Measurements from ENCODE around the gene NEK5.
A peak's percentile ranks its signal among the peaks of the same experiment; 100 is the strongest.

Gene NEK5

DNA sequence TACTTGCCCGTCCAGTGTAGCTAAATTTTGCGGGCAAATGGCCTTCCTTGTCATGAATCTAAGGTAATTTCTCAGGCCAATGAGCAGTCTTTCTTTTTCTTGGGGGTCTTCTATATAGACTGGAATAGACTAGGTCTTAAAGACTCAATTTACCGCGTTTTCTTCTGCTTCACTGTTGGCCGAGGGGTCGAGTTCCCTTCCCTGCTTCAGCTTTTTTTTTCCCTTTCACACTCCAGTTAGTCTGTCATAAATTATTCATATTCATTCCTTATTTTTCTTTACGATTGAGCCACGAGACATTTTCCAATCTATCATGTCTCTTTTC lies 116.4 kb downstream of the NEK5 start:
- DNase-seq (ENCODE audit: low read depth in 2 of 2, low spot score in 1 of 2), result no peak

DNA sequence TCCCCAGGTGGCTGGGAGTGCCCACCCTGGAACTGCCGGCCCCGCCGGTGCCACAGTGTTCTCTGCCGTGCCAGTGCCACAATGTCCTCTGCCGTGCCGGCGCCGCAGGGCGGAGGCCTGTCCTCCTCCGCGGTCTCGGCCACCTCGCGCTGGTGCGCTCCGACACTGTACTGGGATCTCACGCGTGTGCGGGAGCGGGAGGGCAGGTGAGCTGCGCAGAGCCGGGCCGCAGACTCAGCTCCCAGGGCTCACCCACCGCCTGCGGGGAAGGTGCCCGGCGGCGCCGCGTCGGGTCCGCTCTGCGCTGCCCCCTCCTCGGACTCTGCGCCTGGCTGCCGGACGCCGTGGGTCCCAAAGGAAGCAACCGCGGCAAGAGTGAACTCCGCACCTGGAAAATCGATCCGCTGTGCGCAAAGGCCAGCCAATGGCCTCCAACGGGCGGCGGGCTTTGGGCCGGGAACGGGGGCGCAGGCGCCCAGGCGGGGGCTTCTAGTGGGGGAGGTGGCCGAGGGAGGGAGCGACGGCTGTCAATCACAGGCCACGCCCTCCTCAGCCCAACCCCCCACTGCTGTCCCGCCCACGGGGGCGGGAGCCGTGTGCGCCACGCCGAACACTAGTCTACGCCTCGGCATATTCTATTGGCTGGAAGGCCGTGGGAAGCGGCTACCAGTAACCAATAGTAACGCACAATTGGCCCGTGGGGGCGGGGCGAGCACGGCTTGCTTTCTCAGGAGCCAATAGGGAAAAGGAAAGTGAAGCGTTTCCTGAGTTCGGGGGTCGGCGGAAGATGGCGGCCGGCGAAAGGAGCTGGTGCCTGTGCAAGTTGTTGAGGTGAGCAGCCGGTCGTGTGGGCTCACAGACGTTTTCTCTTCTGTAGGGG lies 117.0 kb downstream of the NEK5 start, which contains the start of gene ALG11:
Gene ALG11, plus strand, starts transcription at position 767 of the 880 bp plus-strand sequence. Its CDS starts 21 bp downstream, at position 788.
- peak; percentile 99 for DNase-seq (ENCODE audit: low read depth in 2 of 2, low spot score in 1 of 2)

DNA sequence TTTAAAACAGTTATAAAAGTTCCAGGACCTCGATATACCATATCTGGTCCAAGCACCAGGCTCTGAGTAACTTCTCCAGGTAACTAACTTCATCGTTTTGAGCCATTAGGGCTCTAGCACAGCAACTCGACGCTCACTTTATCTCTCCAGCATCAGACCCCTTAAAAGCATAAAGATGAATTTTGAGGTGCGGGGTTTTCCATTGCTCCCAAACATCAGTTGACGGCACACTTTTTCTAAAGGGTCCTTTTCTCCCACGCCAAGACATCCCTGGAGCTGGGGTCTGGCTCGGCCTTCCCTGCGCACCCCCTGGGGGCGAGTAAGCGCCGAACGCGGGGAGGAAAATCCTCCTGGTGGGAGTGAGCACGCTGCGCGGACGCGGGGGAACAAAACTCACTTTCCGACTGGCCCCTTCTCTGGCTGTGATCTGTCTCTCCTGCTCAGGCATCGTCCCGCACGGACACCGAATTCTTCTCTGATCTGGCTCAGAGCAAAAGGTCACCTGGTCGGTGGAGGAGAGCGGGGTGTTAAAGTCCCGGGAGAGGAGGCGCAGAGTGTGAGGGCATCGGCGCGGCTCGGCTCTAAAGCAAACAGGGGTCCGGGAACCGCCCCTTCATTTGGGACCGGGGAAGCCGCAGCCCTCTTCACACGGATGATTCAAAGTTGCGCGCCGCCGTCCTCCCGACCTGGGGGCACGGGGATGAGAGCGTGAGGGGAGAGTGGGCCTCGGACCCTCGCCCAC lies 117.8 kb downstream of the NEK5 start, which contains the start of gene ATP7B:
Gene ATP7B, minus strand, starts transcription at position 561 of the 742 bp plus-strand sequence. Its CDS starts 113 bp downstream, at position 448.
- no peak for DNase-seq (ENCODE audit: low read depth in 2 of 2, low spot score in 1 of 2)

DNA sequence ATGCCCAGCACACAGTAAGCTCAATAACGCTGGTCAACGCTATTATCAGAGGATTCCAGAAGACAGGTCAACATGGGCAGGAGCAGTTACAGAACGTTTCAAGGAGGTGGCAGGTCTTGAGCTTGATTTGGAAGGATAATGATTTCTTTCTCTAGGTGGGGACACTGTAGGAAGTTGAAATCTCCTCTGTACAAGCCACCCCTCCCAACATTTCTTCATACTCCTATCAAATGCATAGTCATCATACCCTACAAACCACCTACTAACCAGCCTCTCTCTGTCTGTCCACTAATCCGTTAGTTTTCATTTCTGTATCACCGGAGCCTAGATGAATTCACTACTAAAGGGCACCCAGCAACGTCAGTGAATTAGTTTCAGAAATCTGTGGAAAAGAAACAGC lies 118.9 kb downstream of the NEK5 start:
- DNase-seq (ENCODE audit: low read depth in 2 of 2, low spot score in 1 of 2), result no peak

DNA sequence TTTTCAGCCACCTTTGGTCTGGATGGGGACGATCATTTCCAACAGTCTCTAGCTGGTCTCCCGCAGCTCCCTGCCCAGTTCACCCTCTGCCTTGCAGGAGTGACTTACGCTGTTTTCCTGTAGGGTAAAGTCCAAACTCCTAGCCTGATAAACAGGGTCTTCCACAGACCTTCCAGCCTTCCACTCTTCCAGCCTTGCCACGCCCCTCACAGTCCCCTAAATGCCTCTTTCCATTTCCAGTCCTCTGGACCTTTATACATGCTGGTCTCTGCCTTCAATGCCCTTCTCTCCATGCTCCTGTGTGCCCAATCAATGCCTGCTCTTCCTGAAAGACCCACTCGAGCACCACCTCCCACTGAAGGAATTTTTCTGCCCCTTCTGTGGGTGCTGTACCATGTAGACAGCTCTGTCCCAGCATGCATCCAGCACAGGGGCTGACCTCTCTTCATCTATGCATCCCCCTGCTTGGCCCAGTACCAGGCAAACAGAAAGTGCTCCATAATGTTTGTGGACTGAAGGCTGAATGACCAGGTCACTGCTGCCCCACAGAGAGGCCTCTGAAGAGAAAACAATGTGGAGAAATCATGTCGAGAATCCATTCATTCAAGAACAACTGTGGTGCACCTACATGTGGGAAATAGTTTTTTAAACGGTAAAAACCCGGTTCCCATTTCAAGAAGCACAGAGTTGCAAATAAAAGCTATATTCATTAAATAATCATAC lies 122.2 kb downstream of the NEK5 start:
- DNase-seq (ENCODE audit: low read depth in 2 of 2, low spot score in 1 of 2), result no peak

DNA sequence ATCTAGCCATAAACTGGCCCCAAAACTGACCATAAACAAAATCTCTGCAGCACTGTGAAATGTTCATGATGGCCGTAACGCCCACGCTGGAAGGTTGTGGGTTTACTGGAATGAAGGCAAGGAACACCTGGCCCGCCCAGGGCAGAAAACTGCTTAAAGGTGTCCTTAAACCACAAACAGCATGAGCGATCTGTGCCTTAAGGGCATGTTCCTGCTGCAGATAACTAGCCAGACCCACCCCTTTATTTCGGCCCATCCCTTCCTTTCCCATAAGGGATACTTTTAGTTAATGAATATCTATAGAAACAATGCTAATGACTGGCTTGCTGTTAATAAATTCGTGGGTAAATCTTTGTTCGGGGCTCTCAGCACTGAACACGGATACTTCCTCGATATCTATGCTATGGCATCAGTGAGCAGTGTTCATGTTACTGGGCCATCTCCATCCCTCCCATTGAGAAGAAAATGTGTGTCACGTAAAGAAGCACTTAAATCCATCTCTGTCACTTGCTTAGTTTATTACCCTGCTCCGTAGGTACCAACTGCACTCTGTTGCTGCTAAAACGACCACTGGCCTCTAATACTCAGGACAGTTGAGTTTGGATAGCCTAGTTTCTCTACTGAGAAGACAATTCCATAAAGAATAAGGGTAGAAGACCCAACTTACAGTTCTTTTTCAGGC lies 122.9 kb downstream of the NEK5 start:
- DNase-seq (ENCODE audit: low read depth in 2 of 2, low spot score in 1 of 2), result no peak

DNA sequence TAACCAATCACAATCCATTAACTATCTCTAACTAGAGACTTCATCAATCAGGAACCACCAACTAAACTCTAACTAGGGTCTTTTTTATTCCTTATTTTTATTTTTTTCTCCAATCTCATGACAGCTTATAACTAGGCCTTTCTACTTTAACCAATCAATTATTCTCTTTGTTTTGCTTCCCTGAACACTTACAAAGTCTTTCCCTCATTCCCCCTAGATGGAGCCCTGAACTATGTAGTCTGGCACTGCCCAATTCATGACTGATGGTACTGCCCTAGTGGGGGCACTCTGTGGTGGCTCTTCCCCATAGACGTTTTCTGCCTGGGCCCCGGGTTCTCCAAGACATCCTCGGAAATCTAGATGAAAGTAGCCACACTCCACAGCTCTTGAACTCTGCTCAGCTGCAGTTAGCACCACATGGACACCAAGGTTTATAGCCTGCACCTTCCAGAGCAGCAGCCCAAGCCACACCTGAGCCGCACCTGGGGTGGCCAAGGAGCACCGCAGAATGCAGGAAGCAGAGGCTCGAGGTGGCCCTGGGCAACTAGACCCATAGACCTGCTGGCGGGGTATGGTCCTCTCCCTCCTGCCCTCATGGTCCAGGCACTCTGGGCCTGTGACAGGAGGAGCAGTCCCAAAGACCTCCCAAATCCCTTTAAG lies 124.2 kb downstream of the NEK5 start:
- DNase-seq (ENCODE audit: low read depth in 2 of 2, low spot score in 1 of 2), result no peak

DNA sequence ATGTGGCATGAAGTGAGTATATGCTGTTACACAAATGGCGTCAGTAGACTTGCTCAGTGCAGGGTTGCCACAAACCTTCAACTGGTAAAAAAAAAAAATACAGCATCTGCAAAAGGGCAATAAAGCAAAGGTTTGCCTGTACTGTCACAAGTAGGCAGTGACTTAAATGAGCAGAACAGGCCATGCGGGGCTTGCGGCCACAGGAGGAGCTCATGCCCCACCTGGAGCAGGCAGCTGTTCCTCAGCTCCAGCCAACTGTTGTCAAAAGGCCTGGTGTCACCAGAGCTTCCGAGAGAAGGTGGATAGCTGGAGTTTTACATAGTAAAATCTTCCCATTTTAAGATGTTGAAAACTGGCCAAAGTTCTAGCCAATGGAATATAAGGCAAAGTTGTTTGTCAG lies 125.3 kb downstream of the NEK5 start:
- no peak for DNase-seq (ENCODE audit: low read depth in 2 of 2, low spot score in 1 of 2)

DNA sequence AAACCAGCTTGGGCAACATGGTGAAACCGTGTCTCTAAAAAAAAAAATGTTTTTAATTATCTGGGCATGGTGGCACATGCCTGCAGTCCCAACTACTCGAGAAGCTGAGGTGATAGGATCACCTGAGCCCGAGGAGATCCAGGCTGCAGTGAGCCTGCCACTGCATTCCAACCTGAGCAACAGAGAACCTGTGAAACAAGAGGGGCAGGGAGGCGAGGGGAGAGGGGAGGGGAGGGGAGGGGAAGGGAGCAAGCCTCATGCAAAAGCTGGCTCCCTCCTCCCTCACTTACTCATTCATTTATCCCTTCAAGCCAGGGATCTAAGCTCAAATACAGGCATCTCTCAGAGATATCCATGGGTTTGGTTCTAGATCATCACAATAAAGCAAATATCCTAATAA lies 126.5 kb downstream of the NEK5 start:
- no peak for DNase-seq (ENCODE audit: low read depth in 2 of 2, low spot score in 1 of 2)

DNA sequence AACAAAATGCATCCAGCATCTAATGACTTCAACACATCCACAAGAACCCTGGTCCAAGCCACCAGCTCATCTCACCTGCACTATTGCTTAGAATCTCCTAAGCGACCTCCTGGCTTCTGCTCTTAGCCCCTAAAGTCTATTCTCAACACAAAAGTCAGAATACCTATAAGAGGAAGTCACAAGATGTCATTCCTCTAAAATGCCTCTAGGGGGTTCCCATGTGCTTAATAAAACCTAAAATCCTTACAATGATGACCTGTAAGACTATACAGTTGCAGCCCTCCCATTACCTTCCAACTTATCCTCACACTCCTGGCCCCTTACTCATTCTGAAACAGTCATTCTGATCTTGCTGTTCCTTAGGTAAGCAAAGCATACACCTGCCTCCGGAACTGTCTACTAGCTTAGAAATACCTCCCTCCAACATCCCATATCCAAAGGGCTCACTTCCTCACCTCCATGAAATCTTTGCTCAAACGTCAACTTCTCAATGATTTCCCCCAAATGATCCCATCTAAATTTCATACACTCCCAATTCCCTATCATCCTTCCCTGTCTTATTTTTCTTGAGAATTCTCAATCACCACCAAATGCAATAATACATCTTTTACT lies 127.6 kb downstream of the NEK5 start:
- no peak for DNase-seq (ENCODE audit: low read depth in 2 of 2, low spot score in 1 of 2)

DNA sequence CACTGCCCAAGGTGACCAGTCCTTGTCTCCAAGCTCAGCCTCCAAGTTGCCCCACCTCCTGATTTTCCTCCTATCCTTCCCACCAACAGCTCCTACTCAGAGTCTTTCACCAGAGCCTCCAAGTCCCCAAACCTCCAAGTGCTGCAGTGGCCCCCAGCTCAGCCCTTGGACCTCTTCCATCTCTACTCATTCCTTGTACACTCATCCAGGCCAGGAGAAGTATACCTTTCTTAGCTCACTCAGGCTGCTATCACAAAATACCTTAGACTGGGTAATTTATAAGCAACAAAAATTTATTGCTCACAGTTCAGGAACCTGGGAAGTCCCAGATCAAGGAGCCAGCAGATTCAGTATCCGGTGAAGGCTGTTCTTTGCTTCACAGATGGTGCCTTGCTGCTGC lies 129.0 kb downstream of the NEK5 start:
- no peak for DNase-seq (ENCODE audit: low read depth in 2 of 2, low spot score in 1 of 2)

DNA sequence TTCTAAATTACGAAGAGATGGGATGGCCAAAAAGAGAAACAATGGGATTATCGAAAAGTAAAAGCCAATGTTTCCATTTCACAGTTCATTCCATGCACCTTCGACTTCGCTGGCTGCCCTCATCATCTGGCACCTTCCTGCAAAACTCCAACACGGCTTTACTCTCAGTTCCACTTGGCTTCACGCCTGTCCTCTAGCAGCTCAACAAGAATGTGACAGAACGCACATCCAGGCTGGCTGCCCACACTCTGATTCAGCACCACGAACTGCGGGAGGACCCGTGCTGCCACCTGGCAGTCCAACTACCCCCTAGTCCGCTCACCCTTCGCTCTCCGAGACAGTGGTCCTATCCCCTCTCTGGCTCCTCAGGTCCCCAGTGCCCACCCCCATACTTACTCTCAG lies 129.4 kb downstream of the NEK5 start:
- no peak for DNase-seq (ENCODE audit: low read depth in 2 of 2, low spot score in 1 of 2)

DNA sequence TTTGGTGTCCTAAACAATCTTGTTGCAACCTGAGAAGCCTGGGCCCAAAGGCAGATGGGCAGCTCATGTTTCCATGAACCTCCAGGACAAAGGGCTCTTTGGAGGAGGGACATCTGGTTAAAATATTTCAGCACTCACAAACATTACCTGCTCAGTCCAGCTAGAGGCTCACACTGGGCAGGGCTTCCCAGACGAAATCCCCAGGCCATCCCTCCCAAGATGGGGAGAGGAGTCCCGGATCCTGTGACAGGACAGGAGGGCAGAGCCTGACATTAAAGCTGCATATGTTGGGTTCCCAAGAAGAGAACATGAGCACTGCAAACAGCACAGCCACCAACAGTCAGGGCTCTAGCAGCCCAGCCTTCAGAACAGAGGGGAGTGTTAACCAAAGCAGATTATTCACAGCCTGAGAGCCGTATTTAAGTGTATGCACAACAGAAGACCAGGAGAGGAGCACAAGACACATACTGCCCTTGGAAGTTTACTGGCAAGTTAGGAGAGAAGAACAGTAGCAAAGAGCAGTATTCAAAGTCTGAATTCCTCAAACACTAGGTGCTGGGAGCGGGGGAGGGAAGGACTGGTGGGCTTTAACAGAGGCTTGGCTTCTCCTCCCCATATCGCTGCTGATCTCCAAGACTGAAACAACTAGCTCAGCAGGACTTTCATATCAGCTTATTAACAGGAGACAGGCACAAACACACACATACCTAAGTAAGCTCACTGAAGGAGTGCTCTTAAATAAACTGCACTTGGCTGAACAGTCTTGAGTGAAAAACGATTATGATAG lies 130.0 kb downstream of the NEK5 start:
- DNase-seq (ENCODE audit: low read depth in 2 of 2, low spot score in 1 of 2), result no peak

DNA sequence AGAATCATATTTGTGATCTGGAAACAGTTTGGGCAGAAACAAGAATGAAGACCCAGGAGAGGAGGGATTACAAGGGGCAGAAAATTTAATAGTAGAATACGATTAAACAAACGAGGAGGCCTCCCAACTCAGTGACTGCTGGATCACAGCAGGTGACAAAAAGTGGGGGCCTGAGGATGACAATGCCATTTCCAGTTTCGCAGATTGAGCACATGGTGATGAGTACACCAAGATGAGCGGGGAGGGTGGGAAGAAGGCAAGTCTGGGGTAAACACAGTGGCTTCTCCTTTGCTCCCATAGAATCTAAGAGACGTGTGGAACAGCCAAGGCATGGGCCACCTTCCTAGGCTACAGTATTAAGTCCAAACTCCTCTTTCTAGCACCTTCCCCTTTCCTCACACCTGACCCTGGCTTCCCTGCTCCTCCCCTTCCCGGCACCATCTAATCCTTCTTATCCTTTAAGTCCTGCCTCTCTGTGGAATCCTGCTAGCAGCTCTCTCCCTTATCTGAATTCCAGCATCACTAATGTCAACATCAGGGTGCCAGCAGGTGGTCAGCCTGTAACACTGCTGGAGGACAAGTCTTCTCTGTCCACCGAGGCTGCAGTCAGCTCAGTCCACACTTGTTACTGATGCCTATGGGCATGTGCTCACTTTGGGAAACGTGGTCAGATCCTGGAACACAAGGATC lies 131.1 kb downstream of the NEK5 start:
- DNase-seq (ENCODE audit: low read depth in 2 of 2, low spot score in 1 of 2), result no peak

DNA sequence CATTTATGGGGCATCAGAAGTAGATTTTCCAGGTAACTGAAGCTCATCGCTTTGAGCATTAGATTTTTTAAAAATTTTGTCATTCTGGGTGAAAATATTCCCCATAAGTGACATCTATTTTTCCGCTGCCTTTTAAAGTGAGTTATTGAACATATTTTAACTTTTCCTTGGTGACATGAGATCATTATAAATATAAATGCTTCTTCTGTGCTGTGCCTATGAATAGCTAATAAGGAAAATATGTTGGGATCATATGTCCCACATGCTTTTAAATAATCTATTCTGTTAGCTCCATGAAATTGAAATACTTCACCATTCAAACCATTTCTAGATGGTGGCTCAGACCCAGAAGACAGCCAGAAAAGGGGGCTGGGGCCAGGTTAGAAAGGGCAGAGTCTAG lies 131.7 kb downstream of the NEK5 start:
- no peak for DNase-seq (ENCODE audit: low read depth in 2 of 2, low spot score in 1 of 2)

DNA sequence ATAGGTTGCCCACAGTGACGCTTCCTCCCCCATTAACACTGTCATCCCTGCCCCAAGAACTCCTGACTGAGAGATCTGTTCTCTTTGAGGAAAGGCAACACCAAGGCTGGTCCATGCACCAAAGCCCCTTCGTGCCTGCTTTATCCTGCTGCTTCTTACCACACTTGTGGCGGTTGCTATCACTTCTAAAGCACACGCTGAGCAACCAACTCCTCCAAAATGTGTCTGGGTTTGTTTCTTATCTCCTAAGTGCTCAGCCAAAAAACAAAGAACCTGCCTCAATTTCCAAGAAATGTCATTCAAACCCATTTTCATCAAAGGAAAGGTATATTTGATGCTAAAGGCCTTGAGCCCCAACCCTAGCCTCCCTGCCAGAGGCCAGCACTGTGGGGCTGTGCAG lies 132.2 kb downstream of the NEK5 start:
- DNase-seq (ENCODE audit: low read depth in 2 of 2, low spot score in 1 of 2), result no peak

DNA sequence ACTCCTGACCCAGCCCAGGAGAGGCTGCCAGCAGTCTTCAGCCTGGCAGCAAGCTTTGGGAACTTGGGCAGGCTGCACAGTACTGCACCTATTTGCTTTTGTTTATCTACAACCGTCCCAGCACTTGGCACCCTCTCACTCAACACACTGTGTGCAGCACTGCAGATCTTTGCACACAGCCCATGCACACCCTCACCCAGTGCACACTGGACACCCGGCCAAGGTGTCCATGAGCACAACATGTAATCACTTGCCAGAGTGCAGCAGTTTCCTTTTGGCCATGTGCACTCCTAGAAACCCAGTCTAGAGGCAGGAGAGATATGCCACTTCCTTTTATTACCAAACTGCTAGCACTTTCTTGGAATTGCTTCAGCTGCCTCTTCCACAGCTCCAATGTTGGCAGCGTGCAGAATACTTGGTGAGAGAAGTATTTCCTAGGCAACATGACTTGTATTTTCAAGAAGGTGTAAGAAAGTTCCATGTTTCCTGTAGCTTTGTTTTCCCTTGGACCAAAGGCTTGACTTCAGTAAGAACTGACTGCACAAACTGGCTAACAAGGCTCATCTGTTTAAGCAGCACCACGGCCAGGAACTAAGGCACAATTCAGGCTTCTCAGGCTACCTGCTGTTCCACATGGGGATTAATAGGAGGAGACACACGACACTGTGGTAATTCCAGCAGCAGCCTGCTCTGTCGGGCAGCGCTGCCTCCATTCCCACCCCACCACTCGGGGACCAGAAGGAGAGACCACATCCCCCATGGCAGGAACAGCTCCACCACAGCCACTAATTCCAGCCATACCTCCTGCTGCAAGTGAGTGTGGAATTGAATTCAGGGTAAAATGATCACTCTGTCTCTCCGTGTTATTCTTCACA lies 133.0 kb downstream of the NEK5 start:
- DNase-seq (ENCODE audit: low read depth in 2 of 2, low spot score in 1 of 2), result no peak

DNA sequence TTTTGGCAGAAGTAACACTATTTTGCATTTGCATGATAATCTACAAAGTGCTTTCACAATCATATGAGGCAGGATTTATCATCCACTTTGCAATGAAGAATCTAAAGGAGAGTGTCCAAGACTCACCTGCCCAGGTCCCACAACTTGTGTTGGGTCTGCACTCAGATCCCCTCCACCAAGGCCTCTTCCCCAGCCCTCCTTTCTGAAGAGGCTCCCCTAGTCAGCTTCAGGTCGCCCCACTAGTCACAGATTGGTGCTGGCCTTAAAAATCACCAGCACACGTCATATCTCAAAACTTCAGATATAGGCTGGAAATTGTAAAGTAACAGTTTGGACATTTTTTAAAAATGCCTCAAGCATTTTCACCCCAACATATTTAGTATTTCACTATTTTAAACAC lies 135.2 kb downstream of the NEK5 start:
- no peak for DNase-seq (ENCODE audit: low read depth in 2 of 2, low spot score in 1 of 2)

Measured in stimulated activated CD8-positive, alpha-beta memory T cell treated with anti-CD3 and anti-CD28 coated beads, Interleukin-4, amount 100 ng/mL, for 1 hour (primary cell).